Sigmoid colon (tissue), 4 donors: ENCODE results near the gene HOXD11.

Source experiments
- EP300 ChIP-seq, 4 donors: sonication (generic); formaldehyde crosslinking; IDR thresholded peaks; one replicate each; pipeline ENCODE4 v1.6.1; 2017; ENCODE audit warnings: antibody characterized with exemption in 4 of 4
- POLR2A ChIP-seq, 2 donors: fragments of 450-650 bp; IDR thresholded peaks; one replicate each; pipeline ENCODE4 v1.6.1; 2016; ENCODE audit warnings: antibody characterized with exemption in 2 of 2, mild to moderate bottlenecking in 2 of 2, moderate library complexity in 2 of 2
- POLR2AphosphoS5 ChIP-seq, 4 donors: sonication (generic); formaldehyde crosslinking; IDR thresholded peaks; one replicate each; pipeline ENCODE4 v1.6.1; 2017; ENCODE audit warnings: antibody characterized with exemption in 4 of 4
- TF ChIP-seq, protein P1 (sequence below), 4 experiments: fragments of 450-650 bp in 3 of 4; fragments of 200-600 bp in 1 of 4; IDR thresholded peaks; one replicate each; pipeline ENCODE4 v1.5.1; 2016 to 2019; ENCODE audit warnings: antibody characterized with exemption in 4 of 4, mild to moderate bottlenecking in 3 of 4, moderate library complexity in 2 of 4

DNA sequence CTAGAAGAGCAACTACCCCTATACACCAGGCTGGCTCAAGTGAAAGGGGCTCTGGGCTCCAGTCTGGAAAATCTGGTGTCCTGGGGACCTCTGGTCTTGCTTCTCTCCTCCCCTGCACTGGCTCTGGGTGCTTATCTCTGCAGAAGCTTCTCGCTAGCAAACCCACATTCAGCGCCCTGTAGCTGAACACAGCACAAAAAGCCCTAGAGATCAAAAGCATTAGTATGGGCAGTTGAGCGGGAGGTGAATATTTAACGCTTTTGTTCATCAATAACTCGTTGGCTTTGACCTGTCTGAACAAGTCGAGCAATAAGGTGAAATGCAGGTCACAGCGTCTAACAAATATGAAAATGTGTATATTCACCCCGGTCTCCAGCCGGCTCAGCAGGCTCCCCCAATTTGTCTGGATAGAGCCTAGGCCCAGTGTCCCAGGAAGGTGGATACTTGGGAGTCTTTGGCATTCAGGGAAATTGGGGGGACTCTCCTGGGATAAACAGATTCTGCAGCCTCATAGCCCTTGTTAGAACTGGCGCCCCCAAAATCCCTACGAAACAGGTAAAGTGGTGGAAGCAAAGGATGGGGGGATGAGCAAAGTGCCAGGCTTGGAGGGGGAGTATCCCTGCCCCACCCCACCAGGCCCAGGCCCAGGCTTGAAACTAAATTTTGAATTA is 41.8 kb downstream of the HOXD11 start:
- TF ChIP-seq, protein P1, sequence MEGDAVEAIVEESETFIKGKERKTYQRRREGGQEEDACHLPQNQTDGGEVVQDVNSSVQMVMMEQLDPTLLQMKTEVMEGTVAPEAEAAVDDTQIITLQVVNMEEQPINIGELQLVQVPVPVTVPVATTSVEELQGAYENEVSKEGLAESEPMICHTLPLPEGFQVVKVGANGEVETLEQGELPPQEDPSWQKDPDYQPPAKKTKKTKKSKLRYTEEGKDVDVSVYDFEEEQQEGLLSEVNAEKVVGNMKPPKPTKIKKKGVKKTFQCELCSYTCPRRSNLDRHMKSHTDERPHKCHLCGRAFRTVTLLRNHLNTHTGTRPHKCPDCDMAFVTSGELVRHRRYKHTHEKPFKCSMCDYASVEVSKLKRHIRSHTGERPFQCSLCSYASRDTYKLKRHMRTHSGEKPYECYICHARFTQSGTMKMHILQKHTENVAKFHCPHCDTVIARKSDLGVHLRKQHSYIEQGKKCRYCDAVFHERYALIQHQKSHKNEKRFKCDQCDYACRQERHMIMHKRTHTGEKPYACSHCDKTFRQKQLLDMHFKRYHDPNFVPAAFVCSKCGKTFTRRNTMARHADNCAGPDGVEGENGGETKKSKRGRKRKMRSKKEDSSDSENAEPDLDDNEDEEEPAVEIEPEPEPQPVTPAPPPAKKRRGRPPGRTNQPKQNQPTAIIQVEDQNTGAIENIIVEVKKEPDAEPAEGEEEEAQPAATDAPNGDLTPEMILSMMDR (IDR thresholded peaks at IDR 0.05), result no peak
- TF ChIP-seq POLR2A (IDR thresholded peaks at IDR 0.05) (no peak), EP300 (IDR thresholded peaks at IDR 0.05) (no peak), POLR2AphosphoS5 (IDR thresholded peaks at IDR 0.05) (no peak)
